Spleen (tissue), 13 donors: ENCODE measurements around the gene APBB2. TPM values are rescaled to one million over a fixed set of nuclear protein-coding genes. Genes with fewer than 3 reads are reported as not detected.

Experiments used
- DNase-seq: peaks from one replicate; pipeline ENCODE4 v3.0.0-alpha.2; 2020
- H3K27ac ChIP-seq, 8 donors: fragments of 200-600 bp; sonication (generic) in 7 of 8; 1 replicate in 4 of 8; 2 replicates in 4 of 8; pipeline versions ENCODE4 v1.5.0 to v1.8.0; 2016 to 2021; ENCODE audit warnings: inconsistent platforms in 4 of 8, mild to moderate bottlenecking in 4 of 8, moderate library complexity in 1 of 8
- H3K27me3 ChIP-seq, 7 donors: fragments of 200-600 bp; sonication (generic) in 6 of 7; replicated peaks in 1 of 7; 1 replicate in 4 of 7; 2 replicates in 3 of 7; pipeline versions ENCODE4 v1.5.0 to v1.8.0; 2016 to 2021; ENCODE audit warnings: inconsistent platforms in 3 of 7, mild to moderate bottlenecking in 1 of 7
- H3K36me3 ChIP-seq, 6 donors: fragments of 200-600 bp; sonication (generic) in 5 of 6; 1 replicate in 4 of 6; 2 replicates in 2 of 6; pipeline versions ENCODE4 v1.5.0 to v1.8.0; 2016 to 2021; ENCODE audit warnings: inconsistent platforms in 2 of 6
- H3K4me1 ChIP-seq, 6 donors: fragments of 200-600 bp; sonication (generic) in 5 of 6; 1 replicate in 3 of 6; 2 replicates in 3 of 6; pipeline versions ENCODE4 v1.5.0 to v1.8.0; 2016 to 2021; ENCODE audit warnings: inconsistent platforms in 3 of 6
- H3K4me3 ChIP-seq, 8 donors: fragments of 200-600 bp; sonication (generic) in 7 of 8; 1 replicate in 4 of 8; 2 replicates in 4 of 8; pipeline versions ENCODE4 v1.5.0 to v1.8.0; 2016 to 2021; ENCODE audit warnings: inconsistent platforms in 4 of 8, mild to moderate bottlenecking in 4 of 8, moderate library complexity in 2 of 8
- H3K9me3 ChIP-seq, 8 donors: fragments of 200-600 bp; sonication (generic) in 7 of 8; 1 replicate in 4 of 8; 2 replicates in 4 of 8; pipeline versions ENCODE4 v1.5.0 to v1.8.0; 2016 to 2021; ENCODE audit warnings: inconsistent platforms in 4 of 8
- POLR2A ChIP-seq, 3 donors: fragments of 450-650 bp; IDR thresholded peaks; one replicate each; pipeline ENCODE4 v1.5.1; 2017; ENCODE audit warnings: antibody characterized with exemption in 3 of 3, mild to moderate bottlenecking in 1 of 3
- POLR2AphosphoS5 ChIP-seq, 3 donors: sonication (generic); formaldehyde crosslinking; IDR thresholded peaks; one replicate each; pipeline ENCODE4 v1.5.1; 2017; ENCODE audit warnings: antibody characterized with exemption in 3 of 3
- WGBS, 5 donors: extraction: QIAGEN DNeasy Blood & Tissue Kit in 3 of 5; methylation state at CpG; one replicate each; pipeline versions ENCODE4 v1.1.5 to v1.1.7; 2013 to 2018; 5-methylcytosine and 5-hydroxymethylcytosine counted together
- intact Hi-C: fragments of 100-400 bp; cut with DNase I; formaldehyde crosslinking; loops from one replicate; pipeline ENCODE4 v1.15.0; 2023; ENCODE audit warnings: low total_unique reads
- long read RNA-seq, 2 donors: transcript quantifications; one replicate each; lab custom pipeline, GENCODE V29; 2026
- polyA plus RNA-seq, 3 donors: library from polyadenylated mRNA; stranded (reverse); fragments of 200-250 nt; gene quantifications; one replicate each; pipeline ENCODE4 v1.2.1, GENCODE V29; 2013
- total RNA-seq, 7 donors: library from RNA; depleted of rRNA in 3 of 7; stranded (reverse); fragments of >200 nt in 3 of 7; fragmentation: NEBNext Ultra II Directional in 4 of 7; extraction: Animal tissue kit (Norgen Biotek cat#: 25700) in 4 of 7; gene quantifications; one replicate each; pipeline versions ENCODE4 v1.1.0 to v1.2.1, GENCODE V29; 2016 to 2021
- TF ChIP-seq, protein P1 (sequence below), 11 experiments: fragments of 200-600 bp in 7 of 11; fragments of 450-650 bp in 4 of 11; sonication (generic) in 4 of 11; IDR thresholded peaks in 8 of 11; conservative IDR thresholded peaks in 3 of 11; 1 replicate in 7 of 11; 2 replicates in 4 of 11; pipeline versions ENCODE4 v1.4.0 to v1.8.0; 2016 to 2021; ENCODE audit warnings: antibody characterized with exemption in 11 of 11, inconsistent platforms in 4 of 11, mild to moderate bottlenecking in 1 of 11
- donor health status: healthy with polysubstance abuse.
- donor health status: DM: no; HTN: no; CAD: no; lungs with moderate emphysema.
- donor health status: DM: no; HTN: no; CAD: no.
- donor health status: Bipolar disorder and iron deficiency.
- donor health status: healthy.
- donor health status: DM: no; HTN: no; CAD: no.
- donor health status: DM: yes; HTN: yes; CAD: no.

Gene APBB2
- total RNA-seq (100 to 1,000 TPM in 2 of 7 donors, 10 to 100 TPM in 5; 49.2 to 115 (median 82.7) TPM), polyA plus RNA-seq (1 to 10 TPM; 4.0 to 8.3 (median 5.1) TPM)
- long read RNA-seq, donor 1, full-length matches to known transcripts = 4 of 4 reads
- long read RNA-seq, donor 1, partial matches to known transcripts = 0 of 4 reads
- long read RNA-seq, donor 1, other reads (novel, unspliced or antisense) = 0 of 4 reads
- long read RNA-seq, donor 2, partial matches to known transcripts = 5 of 7 reads
- long read RNA-seq, donor 2, other reads (novel, unspliced or antisense) = 0 of 7 reads

DNA sequence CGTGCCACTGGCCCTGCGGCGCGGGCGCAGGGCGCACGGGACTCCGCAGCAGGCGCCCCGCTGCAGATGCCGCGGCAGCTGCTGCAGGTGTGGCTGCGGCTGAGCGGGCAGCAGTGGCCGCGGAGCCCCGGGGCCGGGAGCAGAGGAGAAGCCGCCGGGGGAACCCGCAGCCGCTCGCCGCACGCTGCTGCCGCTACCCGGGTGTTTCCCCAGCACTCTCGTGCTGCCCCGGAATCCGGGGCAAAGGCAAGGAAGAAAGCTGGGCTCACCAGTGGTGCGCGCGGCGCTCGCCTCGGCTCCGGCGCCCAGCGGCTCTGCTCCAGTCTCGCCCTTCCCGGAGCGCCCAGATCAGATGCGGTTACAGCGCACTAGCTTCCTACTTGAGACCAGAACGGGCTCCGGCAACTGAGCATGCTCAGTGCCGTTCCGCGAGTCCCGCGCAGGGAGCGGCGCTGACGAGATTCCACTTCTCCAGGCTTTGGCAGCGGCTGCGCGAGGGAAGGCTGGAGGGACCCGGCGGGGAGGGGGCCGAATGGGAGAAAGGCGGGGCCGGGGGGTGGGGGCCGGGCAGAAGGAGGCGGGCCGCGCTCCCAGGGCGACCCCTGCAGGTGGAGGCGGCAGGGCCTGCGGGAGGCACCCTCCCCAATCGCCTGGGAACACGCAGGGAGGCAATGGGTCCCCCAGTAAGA lies at the start of gene APBB2:
Gene APBB2 (minus strand): TSS at position 407 of the 689 bp plus-strand sequence. CDS start 181,288 bp downstream, outside the sequence.
- Histone ChIP-seq H3K27me3 (peaks cover 0 to 83% (median 33%) of the 10 kb centered on the region in 7 donors), H3K4me3 (peak within 1 kb of the TSS; percentile 56 to 92 (median 72)), H3K4me1 (peaks cover 7 to 59% (median 36%) of the 10 kb centered on the region in 6 donors), H3K27ac (peak within 1 kb of the TSS; percentile 68 to 91 (median 81)), H3K36me3 (no peaks in the 10 kb centered on the region), H3K9me3 (no peaks in the 10 kb centered on the region)
- TF ChIP-seq, protein P1, sequence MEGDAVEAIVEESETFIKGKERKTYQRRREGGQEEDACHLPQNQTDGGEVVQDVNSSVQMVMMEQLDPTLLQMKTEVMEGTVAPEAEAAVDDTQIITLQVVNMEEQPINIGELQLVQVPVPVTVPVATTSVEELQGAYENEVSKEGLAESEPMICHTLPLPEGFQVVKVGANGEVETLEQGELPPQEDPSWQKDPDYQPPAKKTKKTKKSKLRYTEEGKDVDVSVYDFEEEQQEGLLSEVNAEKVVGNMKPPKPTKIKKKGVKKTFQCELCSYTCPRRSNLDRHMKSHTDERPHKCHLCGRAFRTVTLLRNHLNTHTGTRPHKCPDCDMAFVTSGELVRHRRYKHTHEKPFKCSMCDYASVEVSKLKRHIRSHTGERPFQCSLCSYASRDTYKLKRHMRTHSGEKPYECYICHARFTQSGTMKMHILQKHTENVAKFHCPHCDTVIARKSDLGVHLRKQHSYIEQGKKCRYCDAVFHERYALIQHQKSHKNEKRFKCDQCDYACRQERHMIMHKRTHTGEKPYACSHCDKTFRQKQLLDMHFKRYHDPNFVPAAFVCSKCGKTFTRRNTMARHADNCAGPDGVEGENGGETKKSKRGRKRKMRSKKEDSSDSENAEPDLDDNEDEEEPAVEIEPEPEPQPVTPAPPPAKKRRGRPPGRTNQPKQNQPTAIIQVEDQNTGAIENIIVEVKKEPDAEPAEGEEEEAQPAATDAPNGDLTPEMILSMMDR (IDR thresholded peaks at IDR 0.05 in 8 of 11, conservative IDR thresholded peaks at IDR 0.05 in 3 of 11) = peak in 9 of 11 experiments; percentile 36 to 84 (median 74)
- TF ChIP-seq POLR2A (IDR thresholded peaks at IDR 0.05) = peak in 2 of 3 donors; percentile 16 to 23
- peak; percentile 78 to 91 (median 85) for TF ChIP-seq POLR2AphosphoS5 (IDR thresholded peaks at IDR 0.05)
- peak; percentile 87 for DNase-seq
- intact Hi-C loops = loop anchor here (5.0 to 10.0 kb wide), 2 partner anchors 239 to 282 kb away; no protein-coding TSS in a partner anchor
- 0 to 1% (median 1%) methylated on average over 31 to 71 of the region's 71 CpGs for WGBS, 5 donors

DNA sequence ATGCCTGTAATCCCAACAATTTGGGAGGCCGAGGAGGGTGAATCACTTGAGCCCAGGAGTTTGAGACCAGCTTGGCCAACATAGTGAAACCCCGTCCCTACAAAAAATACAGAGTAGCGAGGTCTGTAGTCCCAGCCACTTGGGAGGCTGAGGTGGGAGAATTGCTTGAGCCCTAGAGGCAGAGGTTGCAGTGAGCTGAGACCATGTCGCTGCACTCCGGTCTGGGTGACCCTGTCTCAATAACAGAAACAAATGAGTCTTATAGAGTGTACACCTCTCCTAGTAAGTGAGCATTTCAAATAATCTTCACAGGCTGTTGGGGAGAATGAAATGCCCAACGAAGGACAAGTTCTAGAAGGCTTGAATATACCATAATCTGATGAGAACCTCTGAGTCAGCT lies 47.9 kb upstream of the APBB2 start:
- peaks cover 0 to 43% (median 18%) of the 10 kb centered on the region in 7 donors for H3K27me3 ChIP-seq
- intact Hi-C loops = loop anchor here (10.0 kb wide), 1 partner anchor 613 kb away; no protein-coding TSS in a partner anchor
- no peaks in the 10 kb centered on the region for H3K9me3 ChIP-seq
- no peak for DNase-seq
- H3K36me3 ChIP-seq = no peaks in the 10 kb centered on the region
- H3K27ac ChIP-seq = no peak overlapping the region
- TF ChIP-seq, protein P1 (IDR thresholded peaks at IDR 0.05 in 8 of 11, conservative IDR thresholded peaks at IDR 0.05 in 3 of 11) = no peak
- 90 to 96% (median 92%) methylated on average over 6 of the region's 6 CpGs for WGBS, 5 donors
- peaks cover 2 to 10% (median 8%) of the 10 kb centered on the region in 6 donors for H3K4me1 ChIP-seq
- H3K4me3 ChIP-seq = no peak overlapping the region

DNA sequence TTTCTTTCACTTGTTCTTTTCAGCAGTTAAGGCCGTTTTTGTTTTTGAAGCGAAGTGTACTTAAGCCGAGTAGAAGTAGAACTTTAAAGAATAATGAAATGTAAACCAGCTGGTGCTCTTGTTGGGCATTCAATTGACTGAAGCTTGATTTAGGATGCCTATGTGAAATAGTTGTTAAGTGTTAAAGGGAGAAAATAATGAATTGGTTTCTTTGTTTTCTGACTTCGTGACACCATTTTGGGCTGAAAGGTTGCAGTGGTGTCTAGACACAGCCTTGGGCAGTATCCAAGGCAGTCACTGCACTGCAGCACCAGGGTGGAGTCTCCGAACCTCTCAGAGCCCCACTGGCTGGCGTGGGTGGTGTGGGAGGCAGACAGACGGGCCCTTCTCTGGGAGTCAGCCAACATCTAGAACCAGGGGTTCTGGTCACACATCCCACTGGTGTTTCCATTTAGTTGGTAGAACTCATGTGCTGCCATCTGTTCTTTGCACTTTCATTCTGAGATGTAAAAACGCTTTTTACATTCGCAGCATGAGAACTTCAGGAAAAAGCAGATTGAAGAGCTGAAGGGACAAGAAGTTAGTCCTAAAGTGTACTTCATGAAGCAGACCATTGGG lies 45.9 kb upstream of the APBB2 start:
- Histone ChIP-seq H3K4me1 (peaks cover 2 to 19% (median 17%) of the 10 kb centered on the region in 6 donors), H3K27ac (no peak overlapping the region), H3K27me3 (peaks cover 0 to 63% (median 29%) of the 10 kb centered on the region in 7 donors), H3K4me3 (no peak overlapping the region), H3K9me3 (no peaks in the 10 kb centered on the region), H3K36me3 (no peaks in the 10 kb centered on the region)
- intact Hi-C loops = loop anchor here (10.0 kb wide), 1 partner anchor 615 kb away; no protein-coding TSS in a partner anchor
- no peak for DNase-seq
- TF ChIP-seq POLR2A (IDR thresholded peaks at IDR 0.05) (no peak), POLR2AphosphoS5 (IDR thresholded peaks at IDR 0.05) (no peak)
- TF ChIP-seq, protein P1 (IDR thresholded peaks at IDR 0.05 in 8 of 11, conservative IDR thresholded peaks at IDR 0.05 in 3 of 11) = no peak
- 89 to 97% (median 91%) methylated on average over 9 of the region's 9 CpGs for WGBS, 5 donors
